Small intestine (tissue), 7 donors: ENCODE measurements around the gene RAE1. TPM values are rescaled to one million over a fixed set of nuclear protein-coding genes. Genes with fewer than 3 reads are reported as not detected.
"Not testable (repeated sequence)": the region's sequence is repeated elsewhere in the genome, so short reads cannot be mapped to it uniquely, and the experiment has no call there.

Source experiments
- DNase-seq, 2 donors: peaks; one replicate each; pipeline versions ENCODE4 v3.0.0 to v3.0.0-alpha.2; 2013
- FAIRE-seq: peaks from 2 replicates; lab custom pipeline; 2012; peaks lifted over from hg19 to GRCh38; lab: Jason Lieb, UNC
- H3K27ac ChIP-seq, 3 donors: one replicate each; pipeline ENCODE4 v1.5.1; 2013; ENCODE audit warnings: low read length in 2 of 3, mild to moderate bottlenecking in 2 of 3, control low read depth in 1 of 3, inconsistent platforms in 1 of 3, low read depth in 1 of 3, moderate library complexity in 1 of 3
- H3K27me3 ChIP-seq, 3 donors: one replicate each; pipeline ENCODE4 v1.6.1; 2013; ENCODE audit warnings: low read length in 3 of 3, inconsistent platforms in 1 of 3; ENCODE audit not compliant: control insufficient read depth in 3 of 3, insufficient read depth in 3 of 3
- H3K36me3 ChIP-seq, 3 donors: one replicate each; pipeline ENCODE4 v1.6.1; 2013; ENCODE audit warnings: low read length in 3 of 3, inconsistent platforms in 1 of 3, low read depth in 1 of 3, mild to moderate bottlenecking in 1 of 3, moderate library complexity in 1 of 3; ENCODE audit not compliant: control insufficient read depth in 3 of 3, insufficient read depth in 2 of 3
- H3K4me1 ChIP-seq, 3 donors: one replicate each; pipeline ENCODE4 v1.6.1; 2013; ENCODE audit warnings: low read length in 2 of 3, inconsistent platforms in 1 of 3, low read depth in 1 of 3, mild to moderate bottlenecking in 1 of 3, moderate library complexity in 1 of 3; ENCODE audit not compliant: control insufficient read depth in 3 of 3, insufficient read depth in 2 of 3
- H3K4me3 ChIP-seq, 3 donors: one replicate each; pipeline ENCODE4 v1.5.1; 2013; ENCODE audit warnings: low read length in 3 of 3, control low read depth in 1 of 3, inconsistent platforms in 1 of 3, low read depth in 1 of 3, mild to moderate bottlenecking in 1 of 3, moderate library complexity in 1 of 3
- H3K9me3 ChIP-seq, 2 donors: one replicate each; pipeline ENCODE4 v1.6.1; 2013; ENCODE audit warnings: low read depth in 1 of 2, low read length in 1 of 2; ENCODE audit not compliant: control insufficient read depth in 2 of 2, insufficient read depth in 1 of 2
- WGBS, 3 donors: extraction: QIAGEN DNeasy Blood & Tissue Kit; methylation state at CpG; one replicate each; pipeline ENCODE4 v1.1.7; 2013; 5-methylcytosine and 5-hydroxymethylcytosine counted together
- polyA plus RNA-seq, 4 donors: library from polyadenylated mRNA; stranded (reverse) in 3 of 4; unstranded in 1 of 4; fragments of 200-250 nt in 3 of 4; fragments of 120-200 nt in 1 of 4; gene quantifications; one replicate each; pipeline versions ENCODE4 v1.2.1 to v1.2.3, GENCODE V29; 2013
- donor health status: healthy with polysubstance abuse.
- donor health status: control.
- donor health status: control.
- donor health status: Bipolar disorder and iron deficiency.
- donor health status: healthy.

The RAE1 gene
- polyA plus RNA-seq, 4 donors, result 15.7 to 37.0 (median 18.6) TPM

DNA sequence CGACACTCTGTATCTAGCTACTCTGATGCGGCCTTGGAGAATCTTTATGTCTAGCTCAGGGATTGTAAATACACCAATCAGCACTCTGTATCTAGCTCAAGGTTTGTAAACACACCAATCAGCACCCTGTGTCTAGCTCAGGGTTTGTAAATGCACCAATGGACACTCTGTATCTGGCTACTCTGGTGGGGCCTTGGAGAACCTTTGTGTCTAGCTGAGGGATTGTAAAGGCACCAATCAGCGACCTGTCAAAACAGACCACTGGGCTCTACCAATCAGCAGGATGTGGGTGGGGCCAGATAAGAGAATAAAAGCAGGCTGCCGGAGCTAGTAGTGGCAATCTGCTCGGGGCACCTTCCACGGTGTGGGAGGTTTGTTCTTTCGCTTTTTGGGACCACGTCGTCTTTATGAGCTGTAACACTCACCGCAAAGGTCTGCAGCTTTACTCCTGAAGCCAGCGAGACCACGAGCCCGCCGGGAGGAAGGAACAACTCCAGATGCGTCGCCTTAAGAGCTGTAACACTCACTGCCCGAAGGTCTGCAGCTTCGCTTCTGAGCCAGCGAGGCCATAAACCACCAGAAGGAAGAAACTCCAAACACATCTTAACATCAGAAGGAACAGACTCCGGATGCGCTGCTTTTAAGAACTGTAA is 2.0 kb upstream of the RAE1 start:
- H3K4me3 ChIP-seq, H3K27me3 ChIP-seq, H3K36me3 ChIP-seq, FAIRE-seq, H3K27ac ChIP-seq, H3K4me1 ChIP-seq, DNase-seq, H3K9me3 ChIP-seq: not testable (repeated sequence)
- 83 to 89% (median 85%) methylated on average over 21 of the region's 21 CpGs for WGBS, 3 donors

DNA sequence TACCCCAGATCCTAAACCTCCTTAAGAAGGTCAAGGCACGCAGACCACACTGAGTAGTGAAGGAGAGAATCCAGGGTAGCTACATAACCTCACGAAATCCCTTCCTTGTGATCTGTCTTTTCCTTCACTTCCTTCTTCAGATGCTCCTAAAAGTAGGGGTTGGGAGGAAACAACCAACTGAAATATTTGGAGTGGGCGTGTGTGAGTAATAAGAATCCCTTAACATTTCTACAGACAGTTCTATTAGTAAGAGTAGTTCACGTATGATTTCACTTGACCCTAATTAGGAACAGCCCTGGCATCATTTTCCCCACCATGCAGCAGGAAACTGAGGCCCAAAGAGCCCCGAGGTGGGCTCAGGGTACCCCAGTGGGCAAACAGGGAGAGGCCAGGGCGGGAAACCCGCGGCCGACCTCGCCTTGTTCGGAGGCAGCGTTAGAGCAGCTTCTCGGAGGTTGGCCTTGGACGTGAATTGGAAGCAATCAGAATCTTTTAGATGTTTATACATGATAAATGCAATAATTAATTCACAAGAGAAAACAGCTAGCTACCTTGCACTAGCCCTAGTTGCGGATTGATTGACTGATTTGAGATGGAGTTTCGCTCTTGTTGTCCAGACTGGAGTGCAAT is 859 bp upstream of the RAE1 start:
- Histone ChIP-seq H3K27me3 (peaks cover 0 to 2% (median 2%) of the 10 kb centered on the region in 3 donors), H3K36me3 (peaks cover 3 to 6% (median 6%) of the 10 kb centered on the region in 3 donors), H3K4me1 (peaks cover 4 to 6% (median 6%) of the 10 kb centered on the region in 3 donors), H3K9me3 (no peaks in the 10 kb centered on the region), H3K27ac (no peak overlapping the region), H3K4me3 (no peak overlapping the region)
- FAIRE-seq, result no peak
- 69 to 87% (median 73%) methylated on average over 16 of the region's 16 CpGs for WGBS, 3 donors
- DNase-seq, result no peak

DNA sequence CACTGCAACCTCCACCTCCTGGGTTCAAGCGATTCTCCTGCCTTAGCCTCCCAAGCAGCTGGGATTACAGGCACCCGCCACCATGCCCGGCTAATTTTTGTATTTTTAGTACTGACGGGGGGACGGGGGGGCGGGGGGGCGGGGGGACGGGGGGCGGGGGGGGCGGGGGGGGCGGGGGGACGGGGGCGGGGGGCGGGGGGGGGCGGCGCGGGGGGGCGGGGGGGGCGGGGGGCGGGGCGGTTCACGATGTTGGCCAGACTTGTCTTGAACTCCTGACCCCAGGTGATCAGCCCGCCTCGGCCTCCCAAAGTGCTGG is 371 bp upstream of the RAE1 start:
- H3K27ac ChIP-seq, result peak overlapping the region; percentile 57 to 88 (median 82)
- 15 to 43% (median 30%) methylated on average over 4 to 11 of the region's 24 CpGs for WGBS, 3 donors
- not testable (repeated sequence) for H3K27me3 ChIP-seq, H3K4me1 ChIP-seq, H3K9me3 ChIP-seq, DNase-seq, FAIRE-seq, H3K36me3 ChIP-seq
- H3K4me3 ChIP-seq, result peak overlapping the region; percentile 84 to 96 (median 88)

DNA sequence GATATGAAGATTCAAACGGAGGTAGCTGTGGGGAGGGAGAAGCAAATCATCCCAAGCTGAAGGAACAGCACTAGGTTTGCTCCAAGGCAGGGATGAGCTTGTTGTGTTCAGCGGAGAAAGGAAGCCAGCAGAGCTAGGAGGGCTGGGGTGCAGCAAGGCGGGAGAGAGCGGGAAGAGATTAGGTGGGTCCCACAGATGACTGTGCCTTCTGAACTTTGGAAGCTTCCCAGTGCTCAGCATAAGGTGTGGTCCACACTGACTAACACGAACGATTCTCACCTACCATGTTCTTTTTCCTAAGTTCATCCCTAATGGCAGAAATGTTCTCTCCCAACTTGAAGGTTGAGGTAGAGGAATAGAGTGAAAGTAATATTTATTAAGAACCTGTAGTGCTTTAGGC is 1.2 kb downstream of the RAE1 start:
- peaks cover 4 to 6% (median 6%) of the 10 kb centered on the region in 3 donors for H3K4me1 ChIP-seq
- H3K36me3 ChIP-seq, result peaks cover 10 to 15% (median 14%) of the 10 kb centered on the region in 3 donors
- DNase-seq, result peak in 1 of 2 donors; percentile 30
- 28 to 64% (median 38%) methylated on average over 6 of the region's 6 CpGs for WGBS, 3 donors
- no peaks in the 10 kb centered on the region for H3K9me3 ChIP-seq
- no peak overlapping the region for H3K27ac ChIP-seq
- peak overlapping the region in 2 of 3 donors; percentile 88 to 96 for H3K4me3 ChIP-seq
- H3K27me3 ChIP-seq, result peaks cover 0 to 2% (median 0%) of the 10 kb centered on the region in 3 donors
- FAIRE-seq, result no peak

DNA sequence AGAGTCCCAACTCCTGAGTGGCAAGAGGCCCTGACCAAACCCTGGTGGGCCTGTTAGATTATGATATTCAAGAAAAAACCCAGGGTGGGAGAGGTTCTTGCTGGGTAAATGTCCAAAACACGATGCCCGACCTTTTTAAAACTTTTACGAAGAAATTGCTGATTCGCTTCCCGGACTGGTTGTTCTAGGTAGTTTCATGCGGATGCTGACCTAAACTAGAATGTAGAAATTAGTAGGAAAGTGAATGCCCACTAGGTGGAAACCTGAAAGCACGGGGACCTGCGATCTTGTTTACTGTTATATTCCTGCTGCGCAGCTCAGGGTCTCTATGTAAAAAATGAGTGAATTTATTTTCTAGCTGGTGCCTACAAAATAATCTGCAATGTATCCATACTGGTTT is 2.3 kb downstream of the RAE1 start:
- Histone ChIP-seq H3K36me3 (peaks cover 10 to 15% (median 14%) of the 10 kb centered on the region in 3 donors), H3K4me3 (no peak overlapping the region), H3K4me1 (peaks cover 4 to 6% (median 6%) of the 10 kb centered on the region in 3 donors), H3K27me3 (peaks cover 0 to 2% (median 0%) of the 10 kb centered on the region in 3 donors), H3K9me3 (no peaks in the 10 kb centered on the region), H3K27ac (no peak overlapping the region)
- no peak for DNase-seq
- 93 to 97% (median 95%) methylated on average over 9 of the region's 9 CpGs for WGBS, 3 donors
- FAIRE-seq, result no peak

DNA sequence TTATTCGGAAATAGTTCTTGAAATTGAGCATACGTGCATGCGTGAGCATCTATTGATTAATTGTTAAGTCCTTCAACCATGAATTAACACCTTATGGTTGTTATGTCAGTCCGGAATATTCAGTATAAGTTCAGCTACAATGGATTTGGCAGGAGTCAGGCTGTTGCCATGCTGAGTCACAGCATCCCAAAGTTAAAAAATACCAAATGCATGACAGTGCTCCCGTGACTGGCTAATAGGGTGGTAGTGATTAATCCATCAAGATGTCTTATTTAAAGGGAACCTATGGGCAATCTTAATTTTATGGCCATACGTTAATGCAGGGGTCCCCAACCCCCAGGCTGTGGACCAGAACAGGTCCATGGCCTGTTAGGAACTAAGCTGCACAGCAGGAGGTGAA is 10.5 kb downstream of the RAE1 start:
- FAIRE-seq (no peak), DNase-seq (no peak)
- WGBS, 3 donors, result 93 to 94% (median 94%) methylated on average over 6 of the region's 6 CpGs
- no peak overlapping the region for H3K4me3 ChIP-seq
- peaks cover 15 to 27% (median 17%) of the 10 kb centered on the region in 3 donors for H3K36me3 ChIP-seq
- H3K27ac ChIP-seq, result no peak overlapping the region
- no peaks in the 10 kb centered on the region for H3K9me3 ChIP-seq
- H3K27me3 ChIP-seq, result no peaks in the 10 kb centered on the region
- no peaks in the 10 kb centered on the region for H3K4me1 ChIP-seq

DNA sequence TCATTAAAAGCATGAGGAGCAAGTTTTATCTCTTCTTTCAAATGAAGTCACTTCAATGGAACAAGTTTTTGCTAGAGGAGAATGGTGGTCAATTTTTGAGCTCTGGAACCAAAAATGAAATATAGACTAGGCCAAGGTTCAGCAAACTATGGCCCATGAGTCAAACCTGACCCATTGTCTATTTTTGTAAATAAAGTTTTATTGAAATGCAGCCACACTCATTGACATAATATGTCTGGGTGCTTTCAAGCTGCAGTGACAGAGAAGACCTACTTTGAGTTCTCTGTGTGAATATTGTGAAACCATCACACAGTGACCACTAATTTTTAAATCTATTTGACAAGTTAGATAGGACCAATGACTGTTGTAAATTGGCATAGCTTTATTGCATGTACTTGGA is 13.4 kb downstream of the RAE1 start:
- Histone ChIP-seq H3K9me3 (no peaks in the 10 kb centered on the region), H3K27ac (no peak overlapping the region), H3K36me3 (peaks cover 19 to 35% (median 22%) of the 10 kb centered on the region in 3 donors), H3K27me3 (no peaks in the 10 kb centered on the region), H3K4me3 (no peak overlapping the region), H3K4me1 (no peaks in the 10 kb centered on the region)
- FAIRE-seq (no peak), DNase-seq (no peak)

DNA sequence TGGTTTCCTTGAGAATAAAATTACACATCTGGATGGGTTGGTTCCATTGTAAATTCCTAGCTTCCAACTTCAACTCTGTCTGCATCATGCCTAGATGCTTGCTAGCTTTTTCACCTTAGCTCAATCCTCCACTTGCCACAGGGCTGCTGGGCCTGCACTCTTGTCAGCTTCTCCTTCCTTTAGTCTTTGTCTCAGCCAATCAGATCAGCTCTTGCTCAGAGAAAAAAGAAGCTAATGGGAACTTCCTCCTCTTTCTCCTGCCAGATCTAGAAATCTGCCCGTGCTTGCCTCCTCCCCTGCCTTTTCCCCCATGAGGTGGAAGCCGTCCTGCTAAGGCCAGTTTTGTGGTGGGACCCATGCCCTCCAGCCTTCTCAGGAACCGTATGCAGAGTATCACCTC is 18.5 kb downstream of the RAE1 start:
- H3K9me3 ChIP-seq, result no peaks in the 10 kb centered on the region
- no peak overlapping the region for H3K27ac ChIP-seq
- peaks cover 25 to 55% (median 32%) of the 10 kb centered on the region in 3 donors for H3K36me3 ChIP-seq
- 74 to 88% (median 85%) methylated on average over 3 of the region's 3 CpGs for WGBS, 3 donors
- H3K4me3 ChIP-seq, result no peak overlapping the region
- no peaks in the 10 kb centered on the region for H3K4me1 ChIP-seq
- no peaks in the 10 kb centered on the region for H3K27me3 ChIP-seq
- FAIRE-seq (no peak), DNase-seq (no peak)
